Activated CD4-positive, CD25-positive, alpha-beta regulatory T cell (primary cell): ENCODE results near the gene CATSPER1.
"Not testable (repeated sequence)": the region's sequence is repeated elsewhere in the genome, so short reads cannot be mapped to it uniquely, and the experiment has no call there.

Experiments
- DNase-seq, 4 experiments: peaks; one replicate each; lab custom pipeline; 2025; lab: John Stamatoyannopoulos, UW

Gene CATSPER1

DNA sequence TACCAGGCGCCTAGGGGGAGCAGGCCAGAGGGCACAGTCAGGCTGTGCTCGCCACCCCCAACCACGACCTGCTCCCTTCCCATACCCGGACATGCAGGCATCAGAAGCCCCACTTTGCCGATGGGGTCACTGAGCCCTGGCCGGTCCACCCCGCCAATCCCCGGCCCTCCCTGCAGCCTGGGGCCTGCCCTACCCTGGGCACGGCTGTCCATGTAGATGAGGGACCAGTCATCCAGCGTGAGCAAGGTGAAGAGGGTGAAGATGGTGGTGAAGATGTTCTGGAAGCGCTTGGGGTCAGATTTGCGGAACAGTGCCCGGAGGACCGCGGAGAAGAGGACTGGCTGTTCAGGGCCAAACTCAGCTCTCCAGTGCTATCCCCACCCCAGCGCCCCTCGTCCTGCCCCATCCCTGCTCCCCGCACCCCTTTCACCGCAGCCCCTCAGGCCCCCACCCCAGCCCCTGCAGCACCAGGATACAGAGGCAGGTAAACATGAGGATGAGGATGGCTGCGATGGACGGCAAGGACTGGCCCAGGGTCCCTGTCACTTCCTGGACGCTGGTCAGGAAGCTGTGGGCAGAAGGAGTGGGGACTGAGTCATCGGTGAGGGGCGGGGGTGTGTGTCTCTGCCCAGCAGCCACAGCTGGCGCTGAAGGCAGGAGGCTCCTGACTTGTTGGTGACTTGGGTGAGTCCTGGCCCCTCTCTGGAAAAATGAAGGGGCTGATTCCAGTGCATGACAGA lies 5.5 kb downstream of the CATSPER1 start:
- DNase-seq: no peak

DNA sequence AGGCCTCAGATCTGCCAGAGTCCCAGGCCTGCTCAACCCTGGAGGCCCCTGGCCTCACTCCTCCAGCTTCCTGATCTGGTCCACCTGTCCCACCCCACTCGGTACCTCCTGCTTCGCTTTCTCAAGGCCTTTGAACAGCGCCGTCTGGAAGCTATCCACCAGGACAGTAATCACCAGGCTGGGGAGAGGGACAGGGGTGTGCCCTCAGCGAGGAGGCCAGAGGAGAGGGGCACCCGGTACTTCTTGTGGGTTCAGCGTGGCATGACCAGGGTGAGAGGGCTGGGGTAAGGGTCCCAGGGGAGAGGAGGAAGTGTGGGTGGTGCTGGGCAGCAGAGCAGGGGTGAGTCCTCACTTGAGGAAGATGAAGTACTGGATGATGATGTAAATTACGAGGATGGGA lies 6.1 kb downstream of the CATSPER1 start:
- DNase-seq: no peak

- DNase-seq: no peak
These were observed 9.0 kb downstream of the CATSPER1 start for GRCh38 chr11:66017321-66017720.

DNA sequence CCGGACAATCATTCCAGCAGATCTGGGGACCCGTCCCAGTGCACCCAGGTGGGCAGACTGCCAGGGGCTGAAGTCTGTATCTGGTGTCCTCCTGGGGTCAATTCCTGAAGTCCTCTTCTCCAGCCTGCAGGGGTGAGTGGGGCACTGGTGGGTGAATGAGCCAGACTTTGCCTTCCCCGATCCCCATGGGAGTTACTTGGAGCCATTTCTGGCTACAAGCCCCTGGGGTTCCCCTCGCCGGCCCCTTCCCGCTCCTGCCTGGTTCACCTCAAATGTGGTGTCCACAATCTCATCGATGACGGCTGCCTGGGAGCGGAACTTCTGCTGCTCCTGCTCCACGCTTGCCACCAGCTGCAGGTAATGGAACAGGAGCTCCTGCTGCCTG lies 9.5 kb downstream of the CATSPER1 start:
- no peak for DNase-seq

DNA sequence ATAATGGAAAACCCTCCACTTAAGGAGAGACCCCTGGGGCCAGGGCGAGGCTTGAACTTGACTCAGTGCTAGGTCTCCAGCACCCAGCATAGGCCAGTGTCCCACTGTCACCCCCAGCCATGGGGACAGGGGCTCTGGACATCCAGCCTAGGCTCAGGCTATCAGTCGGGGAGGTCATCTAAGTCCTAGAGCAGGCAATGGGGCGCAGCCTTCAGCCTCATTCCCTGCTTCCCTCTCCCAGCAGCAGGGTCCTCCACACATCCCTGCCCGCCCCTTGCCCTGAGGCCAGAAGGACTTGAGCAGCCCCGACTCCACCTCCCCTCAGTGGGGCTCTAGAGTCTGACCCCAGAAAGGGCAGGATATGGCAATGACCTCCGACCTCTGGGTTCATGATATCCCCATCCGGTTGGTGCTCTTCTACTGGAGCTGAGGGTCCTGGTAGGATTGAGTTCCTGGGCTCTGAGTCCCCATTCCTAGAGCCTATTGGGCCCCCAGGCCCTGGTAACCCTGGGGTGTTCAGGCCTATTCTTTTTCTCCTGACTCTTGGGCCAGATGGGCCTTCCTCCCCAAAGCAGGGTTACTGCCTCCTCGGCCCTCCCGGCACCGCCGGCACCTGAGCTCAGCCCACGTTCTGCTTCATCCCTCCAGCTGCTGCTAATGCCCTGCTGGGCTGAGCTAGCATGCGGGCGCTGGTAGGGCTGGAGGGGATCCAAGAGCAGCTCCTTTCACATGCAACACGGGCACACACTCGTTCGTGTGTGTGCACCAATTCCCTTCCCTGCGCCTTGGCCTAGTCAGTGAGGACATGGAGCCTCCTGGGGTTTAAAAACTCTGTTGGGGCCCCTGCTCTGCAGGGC lies 10.1 kb downstream of the CATSPER1 start:
- no peak for DNase-seq

DNA sequence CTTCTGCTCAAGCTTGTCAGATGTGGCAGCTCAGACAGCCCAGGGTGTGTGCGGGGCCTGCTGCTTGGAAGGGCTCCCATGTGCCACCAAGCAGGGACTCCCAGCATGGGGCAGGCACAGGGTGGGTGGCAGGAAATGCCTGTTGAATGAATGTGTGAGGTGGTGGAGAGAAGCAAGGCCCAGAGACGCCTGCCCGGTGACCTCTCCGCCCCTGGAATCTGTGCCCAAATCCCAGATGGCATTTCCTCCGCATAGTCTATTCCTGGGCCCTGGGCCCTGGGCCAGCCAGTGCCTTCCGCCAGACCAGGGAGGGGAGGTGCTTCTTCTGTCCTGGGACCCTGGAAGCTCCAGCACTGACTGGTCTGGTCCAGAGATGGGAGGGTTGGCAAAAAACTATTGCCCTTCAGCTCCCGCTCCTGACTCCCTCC lies 10.8 kb downstream of the CATSPER1 start:
- no peak for DNase-seq

GRCh38 chr11:66014804-66015453 lies 11.3 kb downstream of the CATSPER1 start:
- no peak for DNase-seq

DNA sequence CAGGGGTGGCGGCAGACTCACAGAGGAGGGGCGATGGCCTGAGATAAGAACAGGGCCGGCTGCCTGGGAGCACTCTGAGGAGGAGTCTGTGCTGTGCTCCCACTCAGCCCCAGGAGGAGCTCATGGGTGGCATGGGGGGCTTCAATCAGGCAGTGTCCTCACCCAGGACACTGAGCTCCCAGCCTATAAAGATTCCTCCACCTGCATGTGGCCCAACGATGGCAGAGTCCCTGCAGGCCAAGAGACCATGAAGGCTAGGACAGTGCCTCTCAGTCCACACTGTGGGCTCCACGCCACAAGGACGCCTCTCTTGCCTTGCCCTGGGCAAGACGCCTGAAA lies 12.5 kb downstream of the CATSPER1 start:
- DNase-seq: no peak

DNA sequence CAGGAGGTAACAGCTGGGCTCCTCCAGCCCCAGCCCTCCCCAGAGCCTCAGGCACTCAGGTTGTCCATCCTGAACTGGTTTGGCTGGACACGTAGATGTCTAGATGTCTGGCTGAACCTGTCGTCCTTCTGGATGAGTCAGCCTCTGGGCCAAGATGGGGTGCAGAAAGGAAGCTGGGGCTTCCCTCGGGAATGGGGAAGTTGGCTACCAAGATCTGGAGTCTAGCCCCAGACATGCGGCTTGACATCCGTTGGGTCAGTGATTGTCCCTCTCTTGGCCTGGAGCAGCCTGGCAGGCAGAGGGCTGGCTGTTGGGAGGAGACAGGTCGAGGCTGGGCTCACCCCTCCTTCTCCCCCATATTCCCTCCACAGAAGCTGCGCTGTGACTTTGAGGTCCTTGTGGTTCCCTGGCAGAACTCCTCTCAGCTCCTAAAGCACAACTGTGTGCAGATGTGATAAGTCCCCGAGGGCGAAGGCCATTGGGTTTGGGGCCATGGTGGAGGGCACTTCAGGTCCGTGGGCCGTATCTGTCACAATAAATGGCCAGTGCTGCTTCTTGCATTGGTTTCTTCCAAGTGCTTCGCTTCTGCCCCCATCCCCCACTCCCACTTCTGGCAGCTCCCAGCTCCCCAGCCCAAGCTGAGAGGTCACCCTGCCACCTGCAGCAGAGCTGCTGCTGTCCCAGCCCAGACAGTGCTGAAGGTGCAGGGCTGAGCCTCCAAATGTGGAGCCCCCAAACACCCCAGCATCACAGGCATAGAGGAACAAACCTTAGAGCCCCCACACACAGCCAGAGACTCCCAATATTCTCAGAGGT lies 13.1 kb downstream of the CATSPER1 start:
- DNase-seq: no peak

DNA sequence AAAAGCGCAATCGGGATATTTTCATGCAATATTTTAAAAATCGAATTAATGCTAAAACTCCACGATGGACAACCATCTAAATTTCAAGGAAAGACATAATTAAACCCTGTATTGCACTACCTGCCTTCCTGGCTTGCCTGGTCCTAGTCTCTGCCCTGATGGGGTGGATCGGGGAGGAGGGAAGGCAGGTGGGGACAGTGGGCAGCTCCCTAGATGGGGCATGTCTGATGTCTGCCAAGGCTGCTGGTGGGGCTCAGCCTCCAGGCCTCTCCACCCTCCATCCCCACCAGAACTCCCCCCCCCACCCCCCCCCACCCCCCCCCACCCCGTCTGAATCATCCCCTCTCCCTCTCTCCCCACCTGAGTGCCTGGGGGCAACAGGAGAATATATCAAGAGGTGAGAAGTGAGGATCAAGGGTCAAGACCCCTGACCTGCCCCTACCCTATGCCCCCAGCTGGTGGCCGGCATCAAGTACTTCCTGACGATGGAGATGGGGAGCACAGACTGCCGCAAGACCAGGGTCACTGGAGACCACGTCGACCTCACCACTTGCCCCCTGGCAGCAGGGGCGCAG lies 13.8 kb downstream of the CATSPER1 start:
- DNase-seq: no peak

- DNase-seq: no peak
These were observed 14.4 kb downstream of the CATSPER1 start, which contains the start of gene CST6 for GRCh38 chr11:66011785-66012303. TSS of gene CST6 (plus strand) at chr11:66012008. CDS start at chr11:66012045, 37 bp downstream.

DNA sequence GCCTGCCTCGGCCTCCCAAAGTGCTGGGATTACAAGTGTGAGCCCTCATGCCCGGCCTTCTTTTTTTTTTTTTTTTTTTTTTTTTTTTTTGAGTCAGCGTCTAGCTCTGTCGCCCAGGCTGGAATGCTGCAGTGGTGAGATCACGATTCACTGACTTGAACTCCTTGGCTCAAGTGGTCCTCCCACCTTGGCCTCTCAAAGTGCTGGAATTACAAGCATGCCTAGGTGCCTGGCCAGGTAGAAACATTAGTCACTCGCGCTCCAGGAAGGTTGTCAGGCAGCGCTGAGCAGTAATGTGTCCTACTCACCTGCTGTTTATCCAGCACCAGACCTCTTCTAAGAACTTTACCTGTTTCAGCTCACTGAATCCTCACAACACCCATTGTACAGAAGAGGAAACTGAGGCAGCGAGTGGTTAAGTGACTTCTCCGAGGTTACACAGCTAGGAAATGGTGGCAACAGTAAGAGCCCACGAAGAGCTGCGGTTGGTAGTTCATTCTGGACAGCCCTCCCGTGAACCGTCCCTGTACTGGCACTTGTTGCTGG lies 15.0 kb downstream of the CATSPER1 start:
- no peak for DNase-seq

DNA sequence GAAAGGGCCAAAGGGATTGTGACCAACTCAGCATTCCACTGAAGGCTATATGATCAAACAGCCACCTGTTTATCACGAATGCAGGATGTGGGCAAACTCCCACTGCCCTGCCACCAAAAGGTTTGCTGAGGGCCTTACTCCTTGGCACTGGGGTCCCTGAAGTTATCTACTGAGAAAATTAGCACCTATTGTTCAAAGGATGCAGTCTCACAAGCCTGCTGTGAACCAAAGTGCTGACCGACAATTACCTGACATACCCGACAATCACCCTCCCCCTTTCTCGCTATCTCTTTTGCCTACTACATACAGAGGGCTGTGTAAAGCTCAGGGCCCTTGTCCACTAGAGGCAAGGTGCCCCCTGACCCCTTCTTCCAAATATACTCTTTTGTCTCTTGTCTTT lies 16.2 kb downstream of the CATSPER1 start:
- DNase-seq: not testable (repeated sequence)

DNA sequence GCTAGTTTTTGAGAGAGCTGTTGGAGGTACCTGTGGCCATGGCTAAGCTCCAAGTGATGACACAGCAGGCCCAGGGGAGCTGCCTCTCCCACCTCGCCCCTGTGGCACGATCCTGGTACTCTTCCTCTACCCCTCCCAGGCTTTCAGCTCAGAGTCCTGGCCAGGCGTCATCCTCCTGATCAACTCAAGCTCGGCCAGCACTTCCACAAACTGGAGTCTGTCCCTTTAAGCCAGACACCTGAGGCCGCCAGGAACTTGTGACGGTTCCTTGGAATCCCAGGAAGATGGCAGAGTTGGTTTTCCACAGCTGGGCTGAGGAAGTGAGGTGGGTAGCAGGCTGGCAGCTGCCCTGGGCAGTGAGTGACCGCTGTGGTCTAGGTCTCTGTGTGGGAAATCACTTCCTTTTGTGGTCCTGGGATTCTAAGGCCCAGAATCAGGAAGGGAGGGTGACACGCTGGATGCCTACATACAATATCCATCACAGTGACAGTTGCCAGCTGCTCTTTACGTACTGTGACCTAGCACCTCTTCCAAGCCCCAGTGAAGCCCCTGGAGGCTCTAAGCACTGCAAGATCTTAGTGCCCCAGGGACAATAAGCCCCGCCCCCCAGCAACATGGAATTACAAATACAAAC lies 17.7 kb downstream of the CATSPER1 start:
- DNase-seq: no peak

DNA sequence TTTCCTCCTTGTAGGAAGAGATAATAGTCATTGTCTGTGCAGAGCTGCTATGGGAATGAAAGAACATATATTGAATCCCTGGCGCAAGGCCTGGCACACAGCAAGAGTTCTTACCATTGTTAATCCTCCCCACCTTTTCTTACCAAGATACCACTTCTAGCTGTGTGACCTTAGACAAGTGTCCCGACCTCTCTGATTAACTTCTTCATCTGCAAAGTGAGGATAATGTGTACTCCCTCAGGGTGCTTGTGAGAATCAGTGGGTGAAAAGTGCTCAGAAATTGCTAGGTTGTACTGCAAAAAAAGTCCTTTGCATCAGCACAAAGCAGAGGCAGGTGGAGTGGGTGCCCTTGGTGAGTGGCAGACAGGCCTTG lies 18.2 kb downstream of the CATSPER1 start:
- DNase-seq: no peak

GRCh38 chr11:66007201-66007634 lies 19.1 kb downstream of the CATSPER1 start:
- DNase-seq: no peak

GRCh38 chr11:66006891-66007176 lies 19.4 kb downstream of the CATSPER1 start:
- no peak for DNase-seq

- no peak for DNase-seq
These were observed 20.0 kb downstream of the CATSPER1 start for GRCh38 chr11:66006134-66006890.

DNA sequence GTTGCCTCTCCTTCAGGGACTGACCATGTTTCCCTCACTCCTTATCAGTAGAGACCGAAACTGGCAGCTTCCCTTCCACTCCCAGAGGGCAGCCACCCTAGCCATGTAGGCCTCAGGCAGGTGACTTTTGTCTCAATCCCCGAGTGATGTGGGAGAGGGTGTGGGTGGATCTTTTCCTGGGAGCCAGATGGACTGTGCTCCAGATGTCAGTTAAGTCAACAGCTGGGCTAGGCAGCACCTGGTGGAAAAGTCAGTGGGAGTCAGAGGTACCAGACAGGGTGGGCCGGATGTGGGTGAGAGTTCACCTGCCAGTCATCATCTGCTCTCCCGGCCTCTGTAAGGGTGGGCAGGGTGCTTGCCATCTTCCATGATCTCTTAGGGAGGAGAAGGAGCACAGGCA lies 22.1 kb downstream of the CATSPER1 start:
- DNase-seq: no peak

- DNase-seq: no peak
These were observed 23.0 kb downstream of the CATSPER1 start for GRCh38 chr11:66003291-66003690.
